ENCODE data around the gene GLDN.

DNA sequence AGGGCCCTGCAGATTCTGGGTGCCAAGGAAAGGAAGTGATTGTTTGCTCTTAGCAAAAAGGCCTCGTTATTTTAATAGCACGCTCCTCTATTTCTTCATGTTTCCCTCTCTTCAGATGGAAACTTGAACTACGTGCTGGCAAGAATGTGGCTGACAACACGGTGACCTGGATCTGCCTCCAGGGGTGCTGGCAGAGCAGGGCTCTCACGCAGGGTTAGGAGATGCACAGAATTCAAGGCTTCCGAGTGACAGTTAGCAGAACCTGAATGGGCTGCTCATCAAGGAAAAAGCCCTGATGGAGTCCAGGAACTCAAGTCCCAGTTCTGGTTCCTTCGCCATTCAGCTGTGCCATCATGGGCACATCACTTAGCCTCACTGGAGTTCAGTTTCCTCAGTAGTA is 25.7 kb upstream of the GLDN start:
- TF ChIP-seq, protein P1, sequence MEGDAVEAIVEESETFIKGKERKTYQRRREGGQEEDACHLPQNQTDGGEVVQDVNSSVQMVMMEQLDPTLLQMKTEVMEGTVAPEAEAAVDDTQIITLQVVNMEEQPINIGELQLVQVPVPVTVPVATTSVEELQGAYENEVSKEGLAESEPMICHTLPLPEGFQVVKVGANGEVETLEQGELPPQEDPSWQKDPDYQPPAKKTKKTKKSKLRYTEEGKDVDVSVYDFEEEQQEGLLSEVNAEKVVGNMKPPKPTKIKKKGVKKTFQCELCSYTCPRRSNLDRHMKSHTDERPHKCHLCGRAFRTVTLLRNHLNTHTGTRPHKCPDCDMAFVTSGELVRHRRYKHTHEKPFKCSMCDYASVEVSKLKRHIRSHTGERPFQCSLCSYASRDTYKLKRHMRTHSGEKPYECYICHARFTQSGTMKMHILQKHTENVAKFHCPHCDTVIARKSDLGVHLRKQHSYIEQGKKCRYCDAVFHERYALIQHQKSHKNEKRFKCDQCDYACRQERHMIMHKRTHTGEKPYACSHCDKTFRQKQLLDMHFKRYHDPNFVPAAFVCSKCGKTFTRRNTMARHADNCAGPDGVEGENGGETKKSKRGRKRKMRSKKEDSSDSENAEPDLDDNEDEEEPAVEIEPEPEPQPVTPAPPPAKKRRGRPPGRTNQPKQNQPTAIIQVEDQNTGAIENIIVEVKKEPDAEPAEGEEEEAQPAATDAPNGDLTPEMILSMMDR (IDR thresholded peaks at IDR 0.05) = no peak
- TF ChIP-seq POLR2A (IDR thresholded peaks at IDR 0.05) = no peak

Measured in transverse colon (tissue), 3 donors.